Caco-2 (cell line): Measurements from ENCODE around the gene PRSS33. TPM values are rescaled to one million over a fixed set of nuclear protein-coding genes. Genes with fewer than 3 reads are reported as not detected.

ENCODE experiments used
- BruUV-seq: library from RNA; stranded (reverse); fragments of 400-500 nt; replicated peaks from 2 replicates; lab custom pipeline; 2021; lab: Mats Ljungman, UMichigan
- CTCF ChIA-PET: fragments of 300-600 bp; sonication (Branson Sonifier 250); formaldehyde crosslinking; loops from one replicate; lab custom pipeline; 2022; ENCODE audit warnings: antibody characterized with exemption; lab: Charles Lee
- POLR2A ChIA-PET: fragments of 300-600 bp; sonication (Branson Sonifier 250); formaldehyde crosslinking; loops from one replicate; lab custom pipeline; 2022; ENCODE audit warnings: antibody characterized with exemption; lab: Charles Lee
- DNase-seq, 2 experiments: peaks; one replicate each; pipeline versions ENCODE4 v3.0.0 to v3.0.0-alpha.2; 2020 to 2022
- H3K27me3 ChIP-seq: replicated peaks from 2 replicates; pipeline ENCODE4 v1.6.0; 2011; ENCODE audit warnings: low read length; ENCODE audit not compliant: control insufficient read depth, insufficient read depth
- H3K36me3 ChIP-seq: 2 replicates; pipeline ENCODE4 v1.5.1; 2011; ENCODE audit warnings: low read length; ENCODE audit not compliant: control insufficient read depth, insufficient read depth
- H3K4me1 ChIP-seq: fragments of 250-450 bp; sonication (Bioruptor Pico); 2 replicates; pipeline ENCODE4 v1.5.1; 2020; ENCODE audit warnings: mild to moderate bottlenecking
- H3K4me3 ChIP-seq: 2 replicates; pipeline ENCODE4 v1.5.1; 2011; ENCODE audit warnings: low read depth, mild to moderate bottlenecking, control low read depth, low read length
- H3K9me3 ChIP-seq: fragments of 250-450 bp; sonication (Bioruptor Pico); 2 replicates; pipeline ENCODE4 v1.5.1; 2020; ENCODE audit warnings: mild to moderate bottlenecking, moderate library complexity
- H3K27ac Mint-ChIP-seq: one replicate; pipeline ENCODE4 v1.8.0; 2022; ENCODE audit warnings: mixed read lengths; ENCODE audit not compliant: unreplicated experiment
- H3K27me3 Mint-ChIP-seq: one replicate; pipeline ENCODE4 v1.8.0; 2022; ENCODE audit warnings: mixed read lengths; ENCODE audit not compliant: insufficient read depth, unreplicated experiment
- H3K36me3 Mint-ChIP-seq: one replicate; pipeline ENCODE4 v1.8.0; 2022; ENCODE audit warnings: mild to moderate bottlenecking, mixed read lengths; ENCODE audit not compliant: insufficient read depth, unreplicated experiment
- H3K4me1 Mint-ChIP-seq: one replicate; pipeline ENCODE4 v1.8.0; 2022; ENCODE audit warnings: low read depth, mixed read lengths; ENCODE audit not compliant: unreplicated experiment
- H3K4me3 Mint-ChIP-seq: one replicate; pipeline ENCODE4 v1.8.0; 2022; ENCODE audit warnings: mild to moderate bottlenecking, moderate library complexity, mixed read lengths; ENCODE audit not compliant: unreplicated experiment
- H3K9me3 Mint-ChIP-seq: one replicate; pipeline ENCODE4 v1.8.0; 2022; ENCODE audit warnings: mixed read lengths; ENCODE audit not compliant: unreplicated experiment
- intact Hi-C: fragments of 100-400 bp; cut with micrococcal nuclease; formaldehyde crosslinking; loops from one replicate; pipeline ENCODE4 v1.10.0; 2022; ENCODE audit not compliant: unreplicated experiment
- total RNA-seq: library from RNA; stranded (reverse); gene quantifications from 2 replicates; pipeline ENCODE4 v1.2.3, GENCODE V29; 2022
- TF ChIP-seq, protein P1 (sequence below), 2 experiments: fragments of 200-600 bp in 1 of 2; IDR thresholded peaks; 1 replicate in 1 of 2; 2 replicates in 1 of 2; pipeline versions ENCODE4 v1.5.1 to v1.8.0; 2011 to 2022; ENCODE audit warnings: antibody characterized with exemption in 1 of 2, control low read depth in 1 of 2, inconsistent platforms in 1 of 2, low read depth in 1 of 2, low read length in 1 of 2, mild to moderate bottlenecking in 1 of 2, moderate library complexity in 1 of 2; ENCODE audit not compliant: insufficient read depth in 1 of 2, severe bottlenecking in 1 of 2, unreplicated experiment in 1 of 2

PRSS33 gene
- total RNA-seq, 1 experiment from 2014 or later: not detected

DNA sequence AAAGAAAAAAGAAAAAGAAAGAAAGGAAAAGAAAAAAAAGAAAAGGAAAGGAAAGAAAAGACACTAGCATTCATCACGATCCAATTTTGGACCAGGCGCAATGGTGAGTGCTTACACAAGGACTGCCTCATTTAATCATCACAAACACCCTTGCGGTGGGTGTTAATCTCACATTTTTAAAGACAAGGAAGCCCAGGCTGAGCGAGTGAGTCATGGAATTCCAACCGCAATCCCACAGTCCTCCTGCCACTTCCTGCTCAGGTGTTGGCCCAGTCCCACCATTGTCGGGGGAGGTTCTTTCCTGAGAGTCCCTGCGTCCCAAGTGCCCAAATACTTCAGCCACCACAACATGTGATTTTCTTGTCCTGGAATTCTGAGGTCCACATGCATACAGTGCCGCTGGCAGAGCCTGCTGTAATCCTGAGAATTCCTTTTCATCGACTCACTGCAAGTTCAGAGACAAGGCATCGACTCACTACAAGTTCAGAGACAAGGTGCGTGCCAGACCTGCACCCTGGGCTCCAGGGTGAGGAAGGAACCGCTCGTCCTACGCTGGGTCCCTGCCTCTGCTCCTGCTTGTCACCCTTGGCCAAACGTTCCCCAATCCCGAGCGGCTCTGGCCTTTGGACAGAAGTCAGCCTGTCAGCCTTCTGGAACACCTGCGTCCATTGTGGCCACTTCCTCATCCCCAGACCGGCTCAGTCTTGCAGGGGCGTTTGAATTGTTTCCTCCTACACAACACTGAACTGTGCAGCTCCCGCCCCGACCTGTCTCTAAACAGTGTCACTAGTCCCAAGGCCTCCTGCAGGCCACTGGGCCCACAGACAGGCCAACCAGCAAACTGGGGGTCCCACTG, 48.5 kb upstream of the PRSS33 start:
- ChIA-PET POLR2A (no interaction called here), CTCF (interaction anchor here (0.6 kb wide), 1 partner anchor 32 kb away, joined by 3 read pairs; no protein-coding TSS in a partner anchor)
- peaks cover 20% of the 10 kb centered on the region for H3K4me1 ChIP-seq
- Mint-ChIP-seq H3K4me1 (peaks cover 25% of the 10 kb centered on the region), H3K27ac (peak overlapping the region; percentile 93), H3K27me3 (no peaks in the 10 kb centered on the region), H3K9me3 (no peaks in the 10 kb centered on the region), H3K36me3 (peaks cover 6% of the 10 kb centered on the region), H3K4me3 (peak overlapping the region; percentile 49)
- no peaks in the 10 kb centered on the region for H3K36me3 ChIP-seq
- H3K4me3 ChIP-seq: no peak overlapping the region
- no TSS peak for BruUV-seq
- TF ChIP-seq, protein P1, sequence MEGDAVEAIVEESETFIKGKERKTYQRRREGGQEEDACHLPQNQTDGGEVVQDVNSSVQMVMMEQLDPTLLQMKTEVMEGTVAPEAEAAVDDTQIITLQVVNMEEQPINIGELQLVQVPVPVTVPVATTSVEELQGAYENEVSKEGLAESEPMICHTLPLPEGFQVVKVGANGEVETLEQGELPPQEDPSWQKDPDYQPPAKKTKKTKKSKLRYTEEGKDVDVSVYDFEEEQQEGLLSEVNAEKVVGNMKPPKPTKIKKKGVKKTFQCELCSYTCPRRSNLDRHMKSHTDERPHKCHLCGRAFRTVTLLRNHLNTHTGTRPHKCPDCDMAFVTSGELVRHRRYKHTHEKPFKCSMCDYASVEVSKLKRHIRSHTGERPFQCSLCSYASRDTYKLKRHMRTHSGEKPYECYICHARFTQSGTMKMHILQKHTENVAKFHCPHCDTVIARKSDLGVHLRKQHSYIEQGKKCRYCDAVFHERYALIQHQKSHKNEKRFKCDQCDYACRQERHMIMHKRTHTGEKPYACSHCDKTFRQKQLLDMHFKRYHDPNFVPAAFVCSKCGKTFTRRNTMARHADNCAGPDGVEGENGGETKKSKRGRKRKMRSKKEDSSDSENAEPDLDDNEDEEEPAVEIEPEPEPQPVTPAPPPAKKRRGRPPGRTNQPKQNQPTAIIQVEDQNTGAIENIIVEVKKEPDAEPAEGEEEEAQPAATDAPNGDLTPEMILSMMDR (IDR thresholded peaks at IDR 0.05; ENCODE audit: insufficient read depth in 1 of 2, low read depth in 1 of 2, low read length in 1 of 2, severe bottlenecking in 1 of 2, unreplicated experiment in 1 of 2): no peak
- no peaks in the 10 kb centered on the region for H3K9me3 ChIP-seq
- peak; percentile 65 to 78 for DNase-seq
- H3K27me3 ChIP-seq: no peaks in the 10 kb centered on the region
- intact Hi-C loops: loop anchor here (1.0 to 5.0 kb wide), 2 partner anchors 10 to 39 kb away; partner anchors contain the start of gene PRSS41

DNA sequence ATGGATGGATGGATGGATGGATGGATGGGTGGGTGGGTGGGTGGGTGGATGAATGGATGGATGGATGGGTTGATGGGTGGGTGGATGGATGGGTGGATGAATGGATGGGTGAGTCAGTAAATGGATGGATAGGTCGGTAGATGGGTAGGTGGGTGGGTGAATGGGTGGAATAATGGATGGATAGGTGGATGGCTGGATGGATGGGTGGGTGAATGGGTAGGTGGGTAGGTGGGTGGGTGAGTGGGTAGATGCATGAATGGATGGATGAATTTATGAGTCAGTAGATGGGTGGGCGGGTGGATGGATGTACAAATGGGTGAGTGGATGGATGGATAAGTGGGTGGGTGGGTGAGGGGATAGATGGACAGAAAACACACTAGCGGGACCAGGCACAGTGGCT, 47.6 kb upstream of the PRSS33 start:
- Mint-ChIP-seq H3K27me3 (no peaks in the 10 kb centered on the region), H3K36me3 (peaks cover 6% of the 10 kb centered on the region), H3K4me3 (no peak overlapping the region), H3K27ac (peak overlapping the region; percentile 93), H3K4me1 (peaks cover 25% of the 10 kb centered on the region), H3K9me3 (no peaks in the 10 kb centered on the region)
- intact Hi-C loops: loop anchor here (5.0 kb wide), 1 partner anchor 38 kb away; the partner anchor contains the start of gene PRSS41
- H3K27me3 ChIP-seq: no peaks in the 10 kb centered on the region
- H3K36me3 ChIP-seq: no peaks in the 10 kb centered on the region
- TF ChIP-seq, protein P1 (IDR thresholded peaks at IDR 0.05; ENCODE audit: insufficient read depth in 1 of 2, low read depth in 1 of 2, low read length in 1 of 2, severe bottlenecking in 1 of 2, unreplicated experiment in 1 of 2): no peak
- BruUV-seq: no TSS peak
- POLR2A ChIA-PET: no interaction called here
- CTCF ChIA-PET: no interaction called here
- no peak for DNase-seq
- no peak overlapping the region for H3K4me3 ChIP-seq
- peaks cover 20% of the 10 kb centered on the region for H3K4me1 ChIP-seq
- H3K9me3 ChIP-seq: no peaks in the 10 kb centered on the region

DNA sequence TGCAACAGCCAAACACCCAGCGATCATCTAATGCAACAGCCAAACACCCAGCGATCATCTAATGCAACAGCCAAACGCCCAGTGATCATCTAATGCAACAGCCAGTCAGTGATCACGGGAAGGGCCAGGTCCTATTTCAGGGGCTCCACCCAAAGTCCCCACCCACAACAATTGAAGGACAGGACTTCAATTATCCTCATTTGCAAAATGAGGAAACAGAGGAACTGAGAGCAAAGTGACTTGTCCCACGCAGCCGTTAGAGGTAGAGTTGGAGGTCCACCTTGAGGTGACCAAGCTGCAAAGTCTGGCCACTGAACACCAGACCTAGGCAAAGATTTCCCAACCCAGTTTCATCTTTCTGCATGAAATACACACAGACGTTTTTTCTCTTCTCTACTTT, 46.4 kb upstream of the PRSS33 start:
- Mint-ChIP-seq H3K27ac (no peak overlapping the region), H3K36me3 (peaks cover 6% of the 10 kb centered on the region), H3K4me1 (peaks cover 25% of the 10 kb centered on the region), H3K27me3 (no peaks in the 10 kb centered on the region), H3K4me3 (no peak overlapping the region), H3K9me3 (no peaks in the 10 kb centered on the region)
- Histone ChIP-seq H3K9me3 (no peaks in the 10 kb centered on the region), H3K4me1 (peaks cover 16% of the 10 kb centered on the region), H3K4me3 (no peak overlapping the region), H3K27me3 (no peaks in the 10 kb centered on the region), H3K36me3 (no peaks in the 10 kb centered on the region)
- intact Hi-C loops: no loop called here
- ChIA-PET POLR2A (no interaction called here), CTCF (no interaction called here)
- DNase-seq: no peak
- TF ChIP-seq, protein P1 (IDR thresholded peaks at IDR 0.05; ENCODE audit: insufficient read depth in 1 of 2, low read depth in 1 of 2, low read length in 1 of 2, severe bottlenecking in 1 of 2, unreplicated experiment in 1 of 2): no peak
- no TSS peak for BruUV-seq
